NCI-H1436 (cell line): Measurements from ENCODE around the gene OASL.
A peak's percentile ranks its signal among the peaks of the same experiment; 100 is the strongest.
"Not testable (repeated sequence)": the region's sequence is repeated elsewhere in the genome, so short reads cannot be mapped to it uniquely, and the experiment has no call there.

Experiments
- DNase-seq: peaks from one replicate; lab custom pipeline; 2025; lab: John Stamatoyannopoulos, UW

Gene OASL, protein sequence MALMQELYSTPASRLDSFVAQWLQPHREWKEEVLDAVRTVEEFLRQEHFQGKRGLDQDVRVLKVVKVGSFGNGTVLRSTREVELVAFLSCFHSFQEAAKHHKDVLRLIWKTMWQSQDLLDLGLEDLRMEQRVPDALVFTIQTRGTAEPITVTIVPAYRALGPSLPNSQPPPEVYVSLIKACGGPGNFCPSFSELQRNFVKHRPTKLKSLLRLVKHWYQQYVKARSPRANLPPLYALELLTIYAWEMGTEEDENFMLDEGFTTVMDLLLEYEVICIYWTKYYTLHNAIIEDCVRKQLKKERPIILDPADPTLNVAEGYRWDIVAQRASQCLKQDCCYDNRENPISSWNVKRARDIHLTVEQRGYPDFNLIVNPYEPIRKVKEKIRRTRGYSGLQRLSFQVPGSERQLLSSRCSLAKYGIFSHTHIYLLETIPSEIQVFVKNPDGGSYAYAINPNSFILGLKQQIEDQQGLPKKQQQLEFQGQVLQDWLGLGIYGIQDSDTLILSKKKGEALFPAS

DNA sequence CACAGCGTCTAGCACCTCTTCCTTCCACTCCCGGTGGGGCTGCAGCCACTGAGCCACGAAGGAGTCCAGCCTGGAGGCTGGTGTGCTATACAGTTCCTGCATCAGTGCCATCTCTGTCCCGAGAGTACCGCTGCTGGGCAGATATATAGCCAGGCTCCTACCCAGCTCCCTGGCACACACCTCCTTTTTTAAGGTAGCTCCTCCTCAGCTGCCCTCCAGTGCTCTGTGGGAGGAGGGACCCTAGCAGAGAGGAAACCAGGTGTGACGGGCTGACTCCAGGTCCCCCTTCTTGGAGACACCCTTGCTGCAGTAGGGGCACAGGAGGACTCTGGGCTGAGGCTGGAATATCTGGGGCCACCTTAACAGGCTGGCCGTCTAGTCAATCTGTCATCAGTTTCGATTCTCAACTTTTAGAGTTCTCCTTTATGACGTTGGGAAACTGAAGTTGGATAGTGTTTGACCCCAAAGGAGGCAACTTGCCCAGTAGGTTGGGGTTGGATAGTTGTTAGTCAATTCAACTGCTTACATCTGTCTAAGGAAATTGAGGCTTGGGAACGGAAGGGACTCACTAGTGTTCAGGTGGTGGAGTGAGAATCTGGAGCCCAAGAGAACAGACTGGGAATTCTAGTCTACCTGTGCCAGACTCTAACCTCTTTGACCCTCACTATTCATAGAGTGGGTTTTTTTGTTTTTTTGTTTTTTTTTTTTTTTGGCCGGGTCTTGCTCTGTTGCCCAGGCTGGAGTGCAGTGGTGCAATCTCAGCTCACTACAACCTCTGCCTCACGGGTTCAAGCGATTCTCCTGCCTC, at the start of gene OASL:
OASL (minus strand) TSS at position 386 of the 808 bp plus-strand sequence; CDS start at position 111, 275 bp downstream.
- no peak for DNase-seq

DNA sequence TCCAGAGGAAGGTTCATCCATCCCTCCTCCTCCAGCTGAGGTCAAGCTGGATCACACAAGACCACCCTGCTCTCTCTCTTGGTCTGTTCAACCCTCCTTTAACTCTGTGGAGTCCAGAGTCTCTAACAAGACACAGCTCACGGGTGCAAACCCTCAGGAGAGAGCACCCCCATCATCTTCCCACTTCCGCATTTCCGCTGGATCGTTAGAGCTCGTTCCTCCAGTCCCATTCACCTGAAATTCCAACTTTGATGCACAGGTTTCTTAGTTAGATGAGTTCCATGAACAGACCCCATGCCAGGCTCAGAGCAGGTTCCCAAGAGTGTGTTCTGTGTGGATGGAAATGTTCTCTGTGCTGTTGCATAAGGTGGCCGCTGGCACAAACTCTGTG, 49.1 kb upstream of the OASL start:
- no peak for DNase-seq

DNA sequence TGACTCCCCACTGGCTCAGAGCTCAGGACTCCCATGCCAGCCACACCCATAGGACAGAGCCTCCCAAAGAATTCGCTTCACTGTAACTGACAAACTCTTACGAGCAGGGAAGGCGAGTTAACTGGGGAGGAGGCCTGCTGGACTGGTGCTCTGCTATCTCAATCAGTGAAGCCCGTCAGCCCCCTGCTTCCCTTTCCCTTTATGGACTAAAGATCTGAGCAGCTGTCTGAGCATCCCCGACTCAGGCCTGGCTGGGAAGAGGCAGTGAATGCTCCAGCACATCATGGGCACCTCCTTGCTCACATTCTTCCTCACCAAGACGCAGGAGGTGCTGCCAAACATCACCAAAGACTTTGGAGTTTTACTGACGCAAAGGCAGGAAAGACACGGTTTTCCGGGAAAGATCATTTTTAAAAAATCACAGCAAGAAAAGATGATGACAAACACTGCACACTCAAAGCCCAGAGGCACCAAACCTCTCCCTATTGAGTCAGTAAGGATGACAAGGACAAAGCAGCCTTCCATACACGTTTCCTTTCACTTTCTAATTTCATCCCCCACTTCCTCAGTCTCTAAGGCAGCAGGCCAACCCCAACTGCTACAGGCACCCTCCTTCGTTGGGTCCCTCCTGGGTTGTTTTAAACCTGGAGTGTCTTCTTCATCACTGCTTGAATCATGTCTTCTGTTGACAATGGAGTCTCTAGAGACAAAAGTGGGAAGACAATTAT, 48.6 kb upstream of the OASL start:
- DNase-seq, result no peak

DNA sequence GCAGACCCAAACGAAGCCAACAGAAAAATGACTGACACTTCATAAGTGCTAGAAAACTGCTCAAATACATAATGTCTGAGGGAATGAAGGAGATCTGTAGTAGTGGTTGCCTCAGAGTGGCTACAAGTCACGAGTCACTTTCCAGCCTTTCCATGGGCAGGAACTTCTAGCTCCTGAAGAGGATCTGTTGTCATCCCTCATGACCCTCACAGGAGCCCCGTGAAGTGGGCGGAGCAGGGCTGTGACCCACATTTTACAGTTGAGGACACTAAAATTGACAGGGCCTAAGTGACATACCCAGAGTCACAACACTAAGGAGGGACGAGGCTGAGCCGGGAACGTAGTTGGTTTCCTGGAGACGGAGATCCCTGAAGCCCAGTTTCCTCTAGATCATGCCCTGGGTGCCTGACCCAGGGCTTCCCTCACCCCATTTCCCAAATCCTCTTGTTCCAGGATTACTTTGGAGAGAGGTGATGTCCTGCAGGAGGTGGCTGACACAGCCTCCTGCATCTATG, 47.8 kb upstream of the OASL start:
- DNase-seq, result no peak

DNA sequence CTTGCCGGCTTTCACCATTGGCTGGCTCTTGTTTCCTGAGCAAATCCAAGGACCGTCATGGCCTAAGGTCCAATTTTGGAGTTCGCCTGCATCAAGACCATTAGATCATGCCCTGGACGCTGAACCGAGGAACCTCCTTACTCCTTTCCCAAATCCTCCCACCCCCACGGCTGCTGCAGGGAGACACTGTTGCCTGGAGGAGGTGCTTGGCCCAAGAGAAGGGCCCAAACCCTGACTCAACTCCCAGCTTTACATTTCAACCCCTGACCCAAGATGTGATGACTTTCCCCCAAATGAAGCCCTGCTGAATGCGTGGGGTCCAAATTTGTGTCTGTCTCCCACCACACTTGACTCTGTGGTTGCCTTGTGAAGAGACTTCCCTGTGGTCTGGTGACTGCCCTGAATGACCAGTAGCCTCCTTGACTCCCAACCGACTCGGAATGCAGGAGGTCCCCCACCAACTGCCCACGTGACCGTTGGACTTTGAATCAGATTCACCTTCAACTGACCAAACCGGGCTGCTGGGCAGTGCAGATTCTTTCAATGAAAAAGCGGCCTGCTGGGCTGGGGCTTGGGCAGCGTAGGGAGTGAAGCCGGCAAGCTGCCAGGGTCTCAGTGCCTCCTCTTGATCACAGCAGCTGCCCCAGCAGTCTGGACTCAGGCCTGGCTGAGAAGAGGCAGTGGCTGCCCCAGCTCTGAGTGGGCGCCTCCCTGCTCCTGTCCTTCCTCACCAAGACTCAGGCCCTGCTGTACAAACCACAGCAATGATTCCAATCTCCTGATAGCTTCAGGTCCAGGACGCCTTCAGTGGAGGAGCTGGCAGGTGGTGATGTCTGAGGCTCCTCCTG, 46.7 kb upstream of the OASL start:
- no peak for DNase-seq

DNA sequence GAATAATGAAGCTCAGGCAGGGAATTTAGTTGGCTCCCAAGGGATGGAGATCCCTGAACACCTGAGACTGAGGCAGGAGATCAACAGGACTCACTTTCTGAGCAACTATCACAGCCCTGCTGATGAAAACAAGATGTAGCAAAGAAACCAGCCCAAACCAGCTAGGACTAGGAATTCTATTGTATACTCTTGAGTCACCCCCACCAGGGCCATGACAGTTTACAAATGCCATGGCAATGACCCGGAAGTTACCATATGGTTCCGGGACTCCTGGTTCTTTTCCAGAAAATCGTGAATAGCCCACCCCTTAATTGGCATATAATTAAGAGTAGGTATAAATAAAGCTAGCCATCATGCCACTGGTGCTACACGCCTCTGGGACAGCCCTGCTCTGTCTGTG, 46.0 kb upstream of the OASL start:
- DNase-seq, result no peak

DNA sequence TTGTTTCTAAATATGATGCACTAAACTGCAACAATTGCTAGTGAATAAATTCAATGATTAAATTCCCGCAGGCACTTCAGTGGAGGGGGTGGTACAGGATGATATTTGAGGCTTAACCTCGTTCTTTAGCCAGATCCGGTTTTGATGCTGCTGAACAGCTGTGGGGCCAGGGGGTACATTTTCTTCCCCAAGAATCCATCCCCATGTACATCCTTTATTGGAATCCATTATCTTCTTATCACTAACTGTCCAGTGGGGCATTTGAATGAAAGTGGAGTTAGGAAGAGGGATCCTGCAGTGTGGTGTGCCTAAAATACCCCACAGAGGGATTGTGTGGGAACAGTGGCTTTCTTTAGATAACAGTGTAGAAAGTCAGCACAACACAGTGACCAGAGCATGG, 45.2 kb upstream of the OASL start:
- DNase-seq, result no peak

DNA sequence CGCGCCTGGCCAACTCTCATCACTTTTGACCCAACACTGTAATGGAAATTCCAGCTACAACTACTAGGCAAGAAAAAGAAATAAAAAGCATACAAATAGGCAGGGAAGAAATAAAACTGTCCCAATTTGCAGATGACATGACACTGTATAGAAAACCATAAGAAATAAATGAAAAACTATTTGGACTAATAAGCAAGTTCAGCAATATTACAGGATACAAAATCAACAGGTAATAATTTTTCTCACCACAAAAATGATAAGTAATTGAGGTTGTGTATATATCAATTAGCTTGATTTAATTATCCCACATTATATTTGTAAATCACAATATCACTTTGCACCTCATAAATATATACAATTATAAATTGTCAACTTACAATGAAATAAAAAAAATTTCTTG, 41.9 kb upstream of the OASL start:
- no peak for DNase-seq

DNA sequence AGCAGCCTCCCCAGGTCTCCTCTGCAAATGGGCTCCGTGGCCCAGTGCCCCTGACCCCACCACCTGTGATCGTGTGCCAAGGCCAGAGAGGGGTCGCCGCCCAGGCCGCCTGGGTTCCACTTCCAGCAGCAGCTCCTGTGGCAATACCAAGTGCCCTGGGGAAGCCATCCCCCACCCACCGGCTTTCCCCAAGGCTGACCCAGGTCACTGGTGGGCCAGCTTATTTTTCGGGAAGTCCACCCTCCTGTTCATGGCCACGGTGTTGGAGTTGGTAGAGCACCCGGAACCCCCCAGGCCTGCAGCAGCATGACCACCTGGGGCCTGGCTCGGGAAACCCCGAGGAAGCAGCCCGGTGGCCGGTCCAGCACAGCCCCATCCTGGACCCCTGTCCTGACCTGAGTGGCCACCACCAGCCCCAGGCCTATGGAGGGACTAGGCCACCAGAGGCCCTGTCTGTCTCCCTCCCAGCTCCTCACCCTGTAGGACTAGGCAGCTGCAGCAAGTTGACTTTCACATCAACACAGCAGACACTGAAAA, 40.8 kb upstream of the OASL start:
- DNase-seq, result no peak

DNA sequence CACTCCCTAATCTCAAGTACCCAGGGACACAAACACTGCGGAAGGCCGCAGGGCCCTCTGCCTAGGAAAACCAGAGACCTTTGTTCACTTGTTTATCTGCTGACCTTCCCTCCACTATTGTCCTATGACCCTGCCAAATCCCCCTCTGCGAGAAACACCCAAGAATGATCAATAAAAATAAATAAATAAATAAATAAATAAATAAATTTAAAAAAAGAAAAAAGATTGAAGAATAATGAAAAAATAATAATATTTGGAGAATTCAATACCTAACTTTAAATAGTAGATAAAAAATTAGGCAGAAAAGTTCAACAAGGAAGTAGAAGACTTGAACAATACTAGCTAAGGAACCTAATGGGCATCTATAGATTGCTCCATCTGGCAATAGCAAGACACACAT, 38.4 kb upstream of the OASL start:
- not testable (repeated sequence) for DNase-seq

DNA sequence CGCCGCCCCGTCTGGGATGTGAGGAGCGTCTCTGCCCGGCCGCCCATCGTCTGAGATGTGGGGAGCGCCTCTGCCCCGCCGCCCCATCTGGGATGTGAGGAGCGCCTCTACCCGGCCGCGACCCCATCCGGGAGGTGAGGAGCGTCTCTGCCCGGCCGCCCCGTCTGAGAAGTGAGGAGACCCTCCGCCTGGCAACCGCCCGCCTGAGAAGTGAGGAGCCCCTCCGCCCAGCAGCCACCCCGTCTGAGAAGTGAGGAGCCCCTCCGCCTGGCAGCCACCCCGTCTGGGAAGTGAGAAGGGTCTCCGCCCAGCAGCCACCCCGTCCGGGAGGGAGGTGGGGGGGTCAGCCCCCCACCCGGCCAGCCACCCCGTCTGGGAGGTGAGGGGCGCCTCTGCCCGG, 36.9 kb upstream of the OASL start:
- DNase-seq, result not testable (repeated sequence)

DNA sequence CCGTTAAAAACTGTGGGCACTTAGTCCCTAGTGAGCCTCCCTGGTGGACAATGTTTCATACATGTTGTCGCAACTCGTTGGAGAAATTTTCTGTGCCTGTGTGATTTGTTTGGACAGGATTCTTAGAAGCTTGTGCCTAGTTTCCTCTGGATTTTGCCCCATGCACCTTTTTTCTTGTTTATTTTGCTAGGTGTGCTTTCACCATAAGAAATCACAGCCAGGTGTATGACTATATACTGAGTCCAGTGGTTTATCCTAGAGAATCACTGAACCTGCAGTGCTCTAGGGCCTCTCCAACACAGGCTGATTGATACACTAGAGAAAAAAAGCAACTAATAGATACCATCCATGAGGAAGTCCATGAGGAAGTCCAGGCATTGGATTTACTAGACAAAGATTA, 33.1 kb upstream of the OASL start:
- DNase-seq, result no peak

DNA sequence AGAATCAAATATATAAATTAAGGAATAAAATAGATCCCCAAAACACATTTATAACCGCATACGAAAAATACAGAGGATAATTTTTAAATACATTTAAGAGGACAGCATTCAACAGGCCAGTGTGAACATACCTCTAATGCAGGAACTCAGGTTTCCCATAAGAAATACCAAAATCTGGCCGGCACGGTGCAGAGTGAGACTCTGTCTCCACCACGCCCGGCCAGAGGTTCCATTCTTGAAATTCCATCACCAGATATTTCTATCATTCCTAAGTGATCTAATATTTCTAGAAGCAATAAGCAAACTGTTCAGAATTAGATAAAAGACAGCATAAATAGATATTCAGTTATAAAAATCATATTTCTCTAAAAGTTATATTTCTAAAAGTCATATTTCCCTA, 30.2 kb upstream of the OASL start:
- DNase-seq, result no peak

DNA sequence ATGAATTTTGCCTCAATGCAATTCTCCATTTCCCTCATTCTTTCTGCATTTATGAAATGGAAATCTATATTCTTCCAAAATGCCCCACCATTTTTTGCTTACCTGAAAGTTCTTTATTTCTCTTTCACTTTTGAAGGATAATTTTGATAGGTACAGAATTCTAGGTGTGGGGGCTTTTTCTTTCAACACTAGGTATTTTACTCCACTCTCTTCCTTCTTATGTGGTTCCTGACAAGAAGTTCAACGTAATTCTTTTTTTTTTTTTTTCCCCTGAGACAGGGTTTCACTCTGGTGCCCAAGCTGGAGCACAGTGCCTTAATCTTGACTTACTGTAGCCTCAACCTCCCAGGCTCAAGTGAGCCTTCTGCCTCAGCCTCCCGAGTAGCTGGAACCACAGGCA, 26.3 kb upstream of the OASL start:
- no peak for DNase-seq

DNA sequence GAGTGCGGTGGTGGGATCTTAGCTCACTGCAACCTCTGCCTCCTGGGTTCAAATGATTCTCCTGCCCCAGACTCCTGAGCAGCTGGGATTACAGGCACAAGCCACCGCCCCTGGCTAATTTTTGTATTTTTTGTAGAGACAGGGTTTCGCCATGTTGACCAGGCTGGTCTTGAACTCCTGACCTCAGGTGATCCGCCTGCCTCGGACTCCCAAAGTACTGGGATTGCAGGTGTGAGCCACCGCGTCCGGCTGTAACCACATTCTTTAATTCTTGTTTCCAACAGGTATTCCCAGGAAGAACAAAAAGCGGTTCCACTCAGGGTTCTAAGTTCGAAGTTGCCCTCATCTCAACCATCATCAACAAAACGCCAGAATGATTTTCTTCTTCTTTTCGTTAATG, 25.5 kb upstream of the OASL start:
- not testable (repeated sequence) for DNase-seq

DNA sequence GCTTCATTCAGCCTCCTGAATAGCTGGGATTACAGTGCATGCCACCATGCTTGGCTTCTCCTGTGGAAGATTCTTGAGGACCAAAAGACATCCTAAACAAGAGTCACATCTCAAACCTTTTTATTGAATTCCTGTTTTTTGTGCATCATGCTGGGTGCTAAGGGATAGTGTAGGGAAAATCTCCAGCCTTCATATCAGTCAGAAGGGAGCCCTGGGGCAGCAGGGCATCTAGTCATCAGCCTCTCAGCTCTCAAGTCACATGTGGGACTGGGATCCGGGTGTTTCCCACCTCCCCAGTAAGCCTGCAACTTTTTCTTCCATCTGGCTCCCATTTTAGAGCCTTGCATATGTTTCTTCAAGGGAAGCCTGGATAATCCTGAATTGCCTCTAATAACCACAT, 25.1 kb upstream of the OASL start:
- DNase-seq, result no peak

DNA sequence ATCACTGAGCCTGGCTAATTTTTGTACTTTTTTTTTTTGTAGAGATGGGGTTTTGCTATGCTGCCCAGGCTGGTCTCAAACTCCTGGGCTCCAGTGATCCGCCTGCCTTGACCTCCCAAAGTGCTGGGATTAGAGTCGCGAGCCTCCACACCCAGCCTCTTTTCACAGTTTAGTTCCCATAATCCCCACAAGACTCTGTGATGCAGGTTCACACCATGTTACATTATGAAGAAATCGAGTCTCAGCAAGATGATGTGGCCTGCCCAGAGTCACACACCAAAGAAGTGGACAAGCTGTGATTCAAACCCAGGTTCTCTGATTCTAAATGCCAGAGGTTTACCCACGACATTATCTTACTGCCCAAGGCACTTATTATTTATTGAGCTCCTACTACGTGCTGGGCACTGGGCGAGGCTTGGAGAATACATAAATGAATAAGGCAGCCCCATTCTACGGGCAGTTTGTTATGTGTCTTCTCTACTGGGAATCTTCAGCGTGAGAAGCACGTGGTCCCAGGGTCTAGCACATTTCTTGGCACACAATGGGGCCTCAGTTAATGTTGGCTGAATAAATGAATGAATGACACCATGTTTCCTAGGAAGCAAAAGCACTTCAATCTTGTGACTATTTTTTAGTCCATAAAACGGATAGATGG, 23.5 kb upstream of the OASL start:
- no peak for DNase-seq

DNA sequence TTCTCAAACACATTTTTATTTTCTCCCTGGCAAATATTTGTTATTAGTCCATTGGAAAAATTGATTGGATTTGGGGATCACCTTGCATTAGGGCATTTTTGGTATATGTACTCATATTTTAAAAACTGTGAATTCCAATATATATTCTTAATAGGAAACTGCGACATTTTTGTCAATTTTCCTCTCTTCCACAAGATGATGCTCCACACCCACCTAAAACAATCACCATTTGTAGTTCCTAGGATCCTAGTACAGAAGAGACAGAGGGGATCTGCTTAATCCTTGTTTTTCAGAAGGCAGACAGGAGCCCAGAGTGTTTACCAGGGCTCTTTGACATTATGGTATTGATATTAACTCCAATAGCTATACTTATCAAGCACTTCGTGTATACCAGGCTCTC, 22.8 kb upstream of the OASL start:
- no peak for DNase-seq

DNA sequence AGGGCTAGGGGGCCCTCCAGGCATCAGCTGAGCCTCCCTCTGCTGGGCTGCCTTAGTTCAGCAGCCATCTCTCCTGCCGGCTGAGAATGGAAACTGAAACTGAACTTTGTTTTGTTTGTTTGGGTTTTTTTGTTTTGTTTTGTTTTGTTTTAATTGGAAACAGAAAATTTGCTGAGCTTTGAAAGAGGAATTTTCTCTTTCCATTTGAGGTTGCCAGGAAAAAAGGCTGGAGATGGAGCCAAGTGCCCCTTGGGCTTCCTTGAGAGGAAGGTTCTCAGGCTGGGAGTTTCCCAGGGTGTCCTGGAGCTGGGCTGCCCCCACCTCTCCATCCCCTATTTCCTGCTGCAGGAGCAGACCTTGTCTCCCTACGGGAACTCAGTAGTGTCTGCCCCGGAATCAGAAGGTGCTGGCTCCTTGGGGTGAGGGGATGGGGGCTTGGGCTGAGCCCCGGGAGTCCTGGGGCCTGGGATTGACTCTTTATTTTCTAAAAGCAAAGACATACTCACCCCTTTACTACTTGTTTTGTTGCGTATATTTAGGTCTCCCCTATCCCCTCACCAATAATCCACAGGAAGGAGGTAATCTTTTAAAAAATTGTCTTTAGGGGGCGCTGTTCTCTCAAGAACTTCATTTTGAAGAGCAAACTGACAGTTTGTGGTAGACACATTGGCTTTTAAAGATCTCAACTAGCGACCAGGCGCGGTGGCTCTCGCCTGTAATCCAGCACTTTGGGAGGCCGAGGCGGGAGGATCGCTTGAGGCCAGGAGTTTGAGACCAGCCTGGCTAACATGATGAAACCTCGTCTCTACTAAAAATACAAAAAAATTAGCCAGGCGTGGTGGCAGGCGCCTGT, 21.3 kb upstream of the OASL start:
- peak; percentile 38 for DNase-seq
